Measurements from ENCODE around the gene LYRM2. TPM values are rescaled to one million over a fixed set of nuclear protein-coding genes. Genes with fewer than 3 reads are reported as not detected.

The LYRM2 gene
- total and polyA plus RNA-seq, 7 experiments from 2014 or later: 18.1 to 79.2 (median 35.4) TPM

- Mint-ChIP-seq H3K4me3 (no peak overlapping the region), H3K4me1 (no peaks in the 10 kb centered on the region), H3K27ac (no peak overlapping the region), H3K27me3 (peaks cover 0 to 25% (median 0%) of the 10 kb centered on the region in 5 donors), H3K9me3 (no peaks in the 10 kb centered on the region), H3K36me3 (no peaks in the 10 kb centered on the region)
- CTCF ChIA-PET: no interaction called here
- no peak overlapping the region for H3K4me3 ChIP-seq (ENCODE audit: low read length)
- no peak overlapping the region for H3K27ac ChIP-seq (ENCODE audit: low read depth, low read length)
- POLR2A ChIA-PET: no interaction called here
- H3K9me3 ChIP-seq (ENCODE audit: control insufficient read depth in 2 of 3, low read length in 3 of 3): no peaks in the 10 kb centered on the region
- no peak for ATAC-seq
- intact Hi-C loops (cut with micrococcal nuclease): no loop called here
- no peaks in the 10 kb centered on the region for H3K36me3 ChIP-seq (ENCODE audit: control insufficient read depth in 2 of 3, insufficient read depth in 3 of 3, low read length in 3 of 3)
- H3K4me1 ChIP-seq (ENCODE audit: control insufficient read depth in 2 of 2, insufficient read depth in 2 of 2, low read length in 2 of 2): no peaks in the 10 kb centered on the region
- no peaks in the 10 kb centered on the region for H3K27me3 ChIP-seq (ENCODE audit: control insufficient read depth in 2 of 2, insufficient read depth in 2 of 2, low read length in 2 of 2)
- no peak for DNase-seq
These were observed 71.5 kb downstream of the LYRM2 start for GRCh38 chr6:89566930-89567629.

- POLR2A ChIA-PET: no interaction called here
- Mint-ChIP-seq H3K9me3 (no peaks in the 10 kb centered on the region), H3K27ac (no peak overlapping the region), H3K4me3 (no peak overlapping the region), H3K4me1 (no peaks in the 10 kb centered on the region), H3K27me3 (peaks cover 0 to 23% (median 0%) of the 10 kb centered on the region in 5 donors), H3K36me3 (no peaks in the 10 kb centered on the region)
- Histone ChIP-seq H3K9me3 (ENCODE audit: control insufficient read depth in 2 of 3, low read length in 3 of 3) (no peaks in the 10 kb centered on the region), H3K27me3 (ENCODE audit: control insufficient read depth in 2 of 2, insufficient read depth in 2 of 2, low read length in 2 of 2) (no peaks in the 10 kb centered on the region), H3K36me3 (ENCODE audit: control insufficient read depth in 2 of 3, insufficient read depth in 3 of 3, low read length in 3 of 3) (no peaks in the 10 kb centered on the region), H3K4me1 (ENCODE audit: control insufficient read depth in 2 of 2, insufficient read depth in 2 of 2, low read length in 2 of 2) (no peaks in the 10 kb centered on the region), H3K4me3 (ENCODE audit: low read length) (no peak overlapping the region), H3K27ac (ENCODE audit: low read depth, low read length) (no peak overlapping the region)
- DNase-seq (no peak), ATAC-seq (no peak)
- intact Hi-C loops (cut with micrococcal nuclease): no loop called here
- CTCF ChIA-PET: no interaction called here
These were observed 72.3 kb downstream of the LYRM2 start for GRCh38 chr6:89566008-89566800.

- H3K27me3 Mint-ChIP-seq: peaks cover 0 to 20% (median 0%) of the 10 kb centered on the region in 5 donors
- H3K27me3 ChIP-seq (ENCODE audit: control insufficient read depth in 2 of 2, insufficient read depth in 2 of 2, low read length in 2 of 2): no peaks in the 10 kb centered on the region
- H3K27ac ChIP-seq (ENCODE audit: low read depth, low read length): no peak overlapping the region
- H3K27ac Mint-ChIP-seq: no peak overlapping the region
- H3K9me3 Mint-ChIP-seq: no peaks in the 10 kb centered on the region
- POLR2A ChIA-PET: no interaction called here
- no peaks in the 10 kb centered on the region for H3K36me3 ChIP-seq (ENCODE audit: control insufficient read depth in 2 of 3, insufficient read depth in 3 of 3, low read length in 3 of 3)
- no peak overlapping the region for H3K4me3 Mint-ChIP-seq
- no peak for DNase-seq
- H3K9me3 ChIP-seq (ENCODE audit: control insufficient read depth in 2 of 3, low read length in 3 of 3): no peaks in the 10 kb centered on the region
- ATAC-seq: no peak
- CTCF ChIA-PET: no interaction called here
- no peaks in the 10 kb centered on the region for H3K4me1 Mint-ChIP-seq
- intact Hi-C loops (cut with micrococcal nuclease): no loop called here
- no peaks in the 10 kb centered on the region for H3K4me1 ChIP-seq (ENCODE audit: control insufficient read depth in 2 of 2, insufficient read depth in 2 of 2, low read length in 2 of 2)
- no peak overlapping the region for H3K4me3 ChIP-seq (ENCODE audit: low read length)
- no peaks in the 10 kb centered on the region for H3K36me3 Mint-ChIP-seq
These were observed 73.7 kb downstream of the LYRM2 start for GRCh38 chr6:89564752-89565427.

GRCh38 chr6:89563866-89564265, 74.7 kb downstream of the LYRM2 start:
- Histone ChIP-seq H3K9me3 (ENCODE audit: control insufficient read depth in 2 of 3, low read length in 3 of 3) (no peaks in the 10 kb centered on the region), H3K4me3 (ENCODE audit: low read length) (no peak overlapping the region), H3K27ac (ENCODE audit: low read depth, low read length) (no peak overlapping the region), H3K4me1 (ENCODE audit: control insufficient read depth in 2 of 2, insufficient read depth in 2 of 2, low read length in 2 of 2) (no peaks in the 10 kb centered on the region), H3K27me3 (ENCODE audit: control insufficient read depth in 2 of 2, insufficient read depth in 2 of 2, low read length in 2 of 2) (no peaks in the 10 kb centered on the region), H3K36me3 (ENCODE audit: control insufficient read depth in 2 of 3, insufficient read depth in 3 of 3, low read length in 3 of 3) (no peaks in the 10 kb centered on the region)
- ATAC-seq (no peak), DNase-seq (no peak)
- POLR2A ChIA-PET: no interaction called here
- H3K4me3 Mint-ChIP-seq: no peak overlapping the region
- no peaks in the 10 kb centered on the region for H3K9me3 Mint-ChIP-seq
- intact Hi-C loops (cut with micrococcal nuclease): no loop called here
- no peak overlapping the region for H3K27ac Mint-ChIP-seq
- no peaks in the 10 kb centered on the region for H3K4me1 Mint-ChIP-seq
- H3K27me3 Mint-ChIP-seq: peaks cover 0 to 24% (median 0%) of the 10 kb centered on the region in 5 donors
- no peaks in the 10 kb centered on the region for H3K36me3 Mint-ChIP-seq
- CTCF ChIA-PET: no interaction called here

- no peaks in the 10 kb centered on the region for H3K4me1 Mint-ChIP-seq
- peaks cover 0 to under 1% (median 0%) of the 10 kb centered on the region in 5 donors for H3K36me3 Mint-ChIP-seq
These were observed 76.2 kb downstream of the LYRM2 start for GRCh38 chr6:89562093-89562973.

GRCh38 chr6:89559487-89559886, 79.1 kb downstream of the LYRM2 start:
- no peak for ATAC-seq
- Mint-ChIP-seq H3K27me3 (peaks cover 0 to 35% (median 0%) of the 10 kb centered on the region in 5 donors), H3K9me3 (peaks cover 0 to 12% (median 3%) of the 10 kb centered on the region in 11 donors), H3K4me1 (no peaks in the 10 kb centered on the region), H3K4me3 (no peak overlapping the region), H3K36me3 (peaks cover 0 to 5% (median 0%) of the 10 kb centered on the region in 5 donors), H3K27ac (no peak overlapping the region)
- POLR2A ChIA-PET: no interaction called here
- H3K27me3 ChIP-seq (ENCODE audit: control insufficient read depth in 2 of 2, insufficient read depth in 2 of 2, low read length in 2 of 2): peaks cover 0 to 2% of the 10 kb centered on the region in 2 donors
- intact Hi-C loops (cut with micrococcal nuclease): no loop called here
- no peaks in the 10 kb centered on the region for H3K9me3 ChIP-seq (ENCODE audit: control insufficient read depth in 2 of 3, low read length in 3 of 3)
- no peak overlapping the region for H3K4me3 ChIP-seq (ENCODE audit: low read length)
- H3K27ac ChIP-seq (ENCODE audit: low read depth, low read length): no peak overlapping the region
- no peaks in the 10 kb centered on the region for H3K4me1 ChIP-seq (ENCODE audit: control insufficient read depth in 2 of 2, insufficient read depth in 2 of 2, low read length in 2 of 2)
- no peak for DNase-seq
- CTCF ChIA-PET: no interaction called here
- no peaks in the 10 kb centered on the region for H3K36me3 ChIP-seq (ENCODE audit: control insufficient read depth in 2 of 3, insufficient read depth in 3 of 3, low read length in 3 of 3)

More at GRCh38 chr6:89562093-89562973, 76.2 kb downstream of the LYRM2 start:
- no peak for ATAC-seq
- peaks cover 0 to 31% (median 0%) of the 10 kb centered on the region in 5 donors for H3K27me3 Mint-ChIP-seq
- no peak overlapping the region for H3K27ac Mint-ChIP-seq
- intact Hi-C loops (cut with micrococcal nuclease): no loop called here
- ChIA-PET CTCF (no interaction called here), POLR2A (no interaction called here)
- Histone ChIP-seq H3K4me3 (ENCODE audit: low read length) (no peak overlapping the region), H3K9me3 (ENCODE audit: control insufficient read depth in 2 of 3, low read length in 3 of 3) (no peaks in the 10 kb centered on the region), H3K27ac (ENCODE audit: low read depth, low read length) (no peak overlapping the region), H3K36me3 (ENCODE audit: control insufficient read depth in 2 of 3, insufficient read depth in 3 of 3, low read length in 3 of 3) (no peaks in the 10 kb centered on the region), H3K4me1 (ENCODE audit: control insufficient read depth in 2 of 2, insufficient read depth in 2 of 2, low read length in 2 of 2) (no peaks in the 10 kb centered on the region), H3K27me3 (ENCODE audit: control insufficient read depth in 2 of 2, insufficient read depth in 2 of 2, low read length in 2 of 2) (no peaks in the 10 kb centered on the region)
- peaks cover 0 to 1% (median 0%) of the 10 kb centered on the region in 11 donors for H3K9me3 Mint-ChIP-seq
- no peak overlapping the region for H3K4me3 Mint-ChIP-seq
- no peak for DNase-seq

All from naive thymus-derived CD4-positive, alpha-beta T cell (primary cell).